AG09309 (cell line): ENCODE data around the gene NUDT14.

ENCODE experiments used
- DNase-seq: peaks from one replicate; pipeline ENCODE4 v3.0.0-alpha.2; 2010; ENCODE audit warnings: low read depth
- H3K4me3 ChIP-seq: 2 replicates; pipeline ENCODE4 v1.5.1; 2011; ENCODE audit warnings: mild to moderate bottlenecking, low read depth, low read length, moderate library complexity; ENCODE audit not compliant: control insufficient read depth
- CTCF ChIP-seq: IDR thresholded peaks from 2 replicates; pipeline ENCODE4 v1.5.1; 2011; ENCODE audit warnings: mild to moderate bottlenecking, low read depth, low read length, inconsistent platforms; ENCODE audit not compliant: insufficient read depth, control insufficient read depth; ENCODE audit errors: missing control alignments

The NUDT14 gene

DNA sequence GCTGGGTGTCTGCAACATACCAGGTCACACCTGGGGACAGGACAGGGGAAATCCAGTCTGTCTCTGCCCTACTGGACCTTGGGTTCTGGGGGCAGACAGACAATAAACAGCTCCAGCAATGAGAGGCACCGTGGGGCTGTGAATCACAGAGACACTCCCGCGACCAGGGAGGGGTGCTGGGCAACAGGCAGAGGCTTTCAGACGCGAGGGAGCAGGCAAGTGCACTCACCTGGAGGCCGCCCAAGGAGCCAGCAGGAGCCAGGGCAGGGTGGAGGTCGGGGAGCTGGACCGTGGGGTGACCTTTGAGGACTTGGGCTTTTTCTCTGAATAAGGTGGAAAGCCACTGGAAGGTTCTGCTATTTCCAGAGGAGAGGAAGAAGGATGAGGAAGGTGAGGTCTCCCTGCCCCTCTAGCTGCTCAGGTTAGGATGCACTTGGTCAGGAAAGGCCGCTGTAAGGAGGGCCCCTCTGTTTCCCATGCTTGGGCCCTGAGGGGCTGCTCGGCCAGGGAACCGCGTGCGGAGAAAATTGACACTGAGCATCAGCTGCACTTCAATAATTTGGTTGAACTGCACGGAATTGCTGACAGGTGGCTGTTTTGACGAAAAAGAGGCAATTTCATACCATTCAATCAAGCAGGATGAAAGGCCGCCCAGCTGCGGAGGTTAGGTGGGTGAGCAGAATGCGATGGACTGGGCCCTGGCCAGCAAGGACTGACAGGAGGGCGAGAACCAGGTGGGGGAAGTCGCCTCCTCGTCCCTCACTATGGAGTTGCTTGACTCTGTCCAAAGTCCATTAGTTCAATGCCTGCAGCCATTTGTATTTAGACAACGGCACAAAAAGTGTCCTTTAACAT lies 54.8 kb downstream of the NUDT14 start:
- no peak for TF ChIP-seq CTCF
- DNase-seq, result no peak
- H3K4me3 ChIP-seq, result no peak overlapping the region

- TF ChIP-seq CTCF, result no peak
- H3K4me3 ChIP-seq, result no peak overlapping the region
- DNase-seq, result no peak
Measured at GRCh38 chr14:105124823-105125222, 56.3 kb downstream of the NUDT14 start.

DNA sequence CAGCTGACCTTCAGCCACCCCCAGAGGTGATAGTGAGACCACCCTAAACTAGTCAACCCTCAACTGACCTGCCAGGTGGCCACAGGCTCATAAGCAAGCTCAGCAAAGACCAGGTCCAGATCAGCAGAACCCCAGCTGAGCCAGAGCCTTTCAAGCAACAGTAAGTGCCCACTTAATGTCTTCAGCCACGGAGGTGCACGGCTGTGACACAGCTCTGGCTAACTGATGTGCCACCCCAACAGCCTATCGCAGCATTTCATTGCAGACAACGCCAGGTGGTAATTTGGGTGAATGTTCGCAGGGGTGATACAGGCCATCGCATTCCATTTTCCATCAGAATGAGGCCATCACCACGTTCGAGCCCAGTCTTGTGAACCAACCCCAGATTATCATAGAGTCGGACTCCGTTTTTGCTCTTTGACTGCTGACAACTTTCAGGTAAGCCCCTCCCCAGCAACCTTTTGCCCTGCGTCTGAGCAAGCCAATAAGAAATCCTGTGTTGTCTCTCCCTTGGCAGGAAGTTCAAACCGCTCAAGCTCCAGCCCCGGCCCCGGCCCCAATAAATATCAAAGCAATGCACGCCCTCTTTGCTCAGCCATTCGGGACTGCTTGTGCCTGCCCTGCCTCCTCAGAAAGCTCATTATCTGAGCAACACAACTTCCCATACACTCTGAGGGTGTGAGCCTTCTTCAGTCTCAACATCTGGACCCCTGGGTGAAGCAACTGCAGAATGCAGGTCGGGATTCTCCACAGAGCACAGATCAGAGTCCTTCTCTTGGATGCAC lies 56.9 kb downstream of the NUDT14 start:
- H3K4me3 ChIP-seq, result no peak overlapping the region
- TF ChIP-seq CTCF, result no peak

GRCh38 chr14:105123064-105123665 lies 57.9 kb downstream of the NUDT14 start:
- H3K4me3 ChIP-seq, result no peak overlapping the region
- no peak for TF ChIP-seq CTCF
- DNase-seq, result no peak

More for the DNA sequence above, 56.9 kb downstream of the NUDT14 start:
- no peak for DNase-seq
